Neural progenitor cell (in vitro differentiated cells): ENCODE data around the gene PCDH9.

Experiments
- CTCF ChIP-seq: fragments of 200-600 bp; sonication (generic); IDR thresholded peaks from 2 replicates; pipeline ENCODE4 v1.5.1; 2017; ENCODE audit warnings: antibody characterized with exemption, mild to moderate bottlenecking
- EZH2 ChIP-seq: fragments of 200-600 bp; sonication (generic); IDR thresholded peaks from 2 replicates; pipeline ENCODE4 v1.6.1; 2017; ENCODE audit warnings: antibody characterized with exemption, mild to moderate bottlenecking, moderate library complexity

GRCh38 chr13:67042556-67042955 is 187.6 kb downstream of the PCDH9 start:
- TF ChIP-seq CTCF = no peak
- no peak for TF ChIP-seq EZH2
